HG03135 (cell line): ENCODE data around the gene CUL9.

ENCODE experiments used
- ATAC-seq: cut with Tn5 transposase; IDR thresholded peaks from one replicate; pipeline ENCODE4 v1.9.1; 2021; ENCODE audit warnings: mild to moderate bottlenecking, moderate library complexity; ENCODE audit not compliant: unreplicated experiment

The CUL9 gene

DNA sequence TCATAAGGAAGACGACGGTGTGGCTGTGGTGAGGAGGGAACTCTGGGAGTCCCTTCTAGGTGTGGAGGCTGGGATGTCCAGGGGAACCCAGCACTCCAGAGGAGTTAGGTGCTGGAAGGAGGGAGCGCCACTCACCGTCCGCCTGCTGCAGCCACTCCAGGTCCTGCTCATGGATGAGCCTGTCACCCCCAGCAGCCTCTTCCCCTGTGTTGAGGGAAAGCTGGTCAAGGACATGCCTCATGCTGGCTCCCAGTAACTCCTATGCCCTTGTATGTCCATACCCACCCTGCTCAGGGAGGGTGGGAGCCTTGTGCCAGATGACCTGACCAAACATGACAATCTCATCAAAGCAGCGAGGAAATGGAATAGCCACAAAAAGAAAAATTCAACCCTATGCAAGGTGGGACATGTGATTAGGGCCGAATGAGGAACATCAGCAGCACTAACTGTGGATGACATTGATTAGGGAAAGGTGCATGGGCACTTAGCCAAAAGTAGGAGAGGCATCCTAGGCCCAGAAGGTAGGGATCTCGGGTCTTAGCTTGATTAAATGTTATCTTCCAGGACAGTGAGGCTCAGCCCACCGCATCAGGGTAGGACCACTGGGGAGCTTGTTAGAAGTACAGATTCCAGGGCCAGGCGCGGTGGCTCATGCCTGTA is 44.3 kb downstream of the CUL9 start:
- ATAC-seq = no peak

DNA sequence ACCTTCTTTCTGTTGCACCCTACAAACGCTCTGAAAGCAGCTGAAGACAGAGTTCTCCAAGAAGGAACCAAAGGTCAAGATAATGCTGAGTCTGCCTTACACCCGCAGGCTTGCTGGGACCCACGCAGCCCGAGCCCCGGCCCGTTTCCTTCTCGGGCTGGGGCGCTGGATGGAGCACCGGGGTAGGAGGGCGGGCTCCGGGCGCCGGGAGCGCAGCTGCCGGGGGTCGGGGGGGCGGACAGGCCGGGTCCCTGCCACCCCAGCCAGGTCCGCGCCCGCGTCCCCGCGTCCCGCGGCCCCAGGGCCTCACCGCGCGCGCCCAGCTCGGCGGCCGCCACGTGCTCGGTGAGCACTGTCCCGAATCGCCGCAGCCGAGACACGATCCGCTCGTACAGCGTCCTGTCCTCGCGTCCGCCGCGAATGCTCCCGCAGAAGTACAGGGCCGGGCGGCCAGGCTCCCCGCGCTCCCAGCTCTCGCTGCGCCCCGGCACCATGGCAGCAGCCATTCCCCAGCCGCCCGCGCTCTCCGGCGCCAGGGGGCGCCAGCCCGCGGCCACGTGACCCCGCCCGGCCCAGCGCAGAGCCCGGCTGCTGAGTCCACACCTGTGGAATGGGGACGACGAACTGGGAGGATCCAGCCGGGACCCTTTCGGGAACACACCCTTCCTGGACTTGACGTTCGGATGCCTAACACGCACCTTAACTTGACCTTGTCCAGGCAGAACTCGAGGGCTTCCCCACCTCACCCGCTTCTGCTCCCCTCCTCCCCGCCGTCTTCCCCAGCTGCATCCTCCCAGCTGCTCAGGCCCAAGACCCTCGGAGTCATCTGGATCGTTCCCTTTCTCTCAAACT is 47.2 kb downstream of the CUL9 start, which contains the start of gene DNPH1:
TSS of gene DNPH1 (minus strand) at position 531 of the 852 bp plus-strand sequence. CDS start at position 506, 25 bp downstream.
- peak; percentile 68 for ATAC-seq

DNA sequence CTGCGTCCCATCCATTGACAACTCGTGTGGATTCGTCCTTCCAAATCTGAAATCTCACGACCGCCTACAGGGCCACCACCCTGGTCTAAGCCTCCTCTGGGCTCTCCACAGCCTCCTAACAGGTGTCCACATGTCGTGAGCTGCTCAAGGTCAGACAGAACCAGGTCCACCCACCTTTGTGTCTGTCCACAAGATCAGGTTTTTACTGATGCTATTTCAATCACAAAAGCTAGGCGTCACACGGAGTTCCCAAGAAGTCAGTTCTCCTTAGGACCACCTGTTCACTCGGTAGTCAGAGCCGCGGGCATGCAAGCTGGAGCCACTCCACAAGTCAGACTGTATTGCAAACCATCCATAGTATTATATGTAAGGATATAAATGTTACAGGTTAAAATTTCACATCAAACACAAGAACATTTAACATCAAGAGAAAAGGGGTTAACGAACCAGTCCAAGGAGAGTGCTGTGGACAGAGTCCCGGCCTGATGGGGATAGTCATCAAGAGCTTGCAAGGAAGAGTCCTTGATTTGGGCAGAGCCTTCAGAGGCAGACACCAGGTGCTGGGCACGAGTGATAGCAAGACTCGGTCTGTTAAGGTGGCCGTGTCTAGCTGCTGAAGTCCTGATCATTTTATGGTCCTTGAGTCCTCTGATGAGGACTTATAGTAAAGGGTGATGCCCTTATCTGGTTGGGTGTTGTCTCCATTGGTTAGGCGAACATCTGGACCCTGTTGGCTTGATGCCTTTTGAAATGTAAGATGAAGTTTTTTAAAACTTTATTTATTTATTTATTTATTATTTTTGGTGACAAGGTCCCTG is 48.0 kb downstream of the CUL9 start:
- no peak for ATAC-seq

DNA sequence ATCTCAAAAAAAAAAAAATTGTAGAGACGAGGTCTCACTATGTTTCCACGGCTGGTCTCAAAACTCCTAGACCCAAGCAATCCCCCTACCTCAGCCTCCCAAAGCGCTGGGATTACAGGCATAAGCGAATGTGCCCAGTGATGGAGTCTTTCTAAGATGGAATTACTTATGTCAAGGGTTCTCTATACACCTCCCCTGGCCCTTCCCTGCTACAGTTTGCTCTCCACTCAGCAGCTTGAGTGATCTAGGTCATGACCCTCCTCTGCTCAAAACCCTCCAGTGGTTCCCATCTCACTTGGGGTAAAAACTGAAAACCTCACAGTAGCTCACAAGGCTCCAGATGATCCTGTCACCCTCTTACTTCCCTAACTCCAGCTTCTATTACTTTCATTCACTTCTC is 49.1 kb downstream of the CUL9 start:
- ATAC-seq = no peak

DNA sequence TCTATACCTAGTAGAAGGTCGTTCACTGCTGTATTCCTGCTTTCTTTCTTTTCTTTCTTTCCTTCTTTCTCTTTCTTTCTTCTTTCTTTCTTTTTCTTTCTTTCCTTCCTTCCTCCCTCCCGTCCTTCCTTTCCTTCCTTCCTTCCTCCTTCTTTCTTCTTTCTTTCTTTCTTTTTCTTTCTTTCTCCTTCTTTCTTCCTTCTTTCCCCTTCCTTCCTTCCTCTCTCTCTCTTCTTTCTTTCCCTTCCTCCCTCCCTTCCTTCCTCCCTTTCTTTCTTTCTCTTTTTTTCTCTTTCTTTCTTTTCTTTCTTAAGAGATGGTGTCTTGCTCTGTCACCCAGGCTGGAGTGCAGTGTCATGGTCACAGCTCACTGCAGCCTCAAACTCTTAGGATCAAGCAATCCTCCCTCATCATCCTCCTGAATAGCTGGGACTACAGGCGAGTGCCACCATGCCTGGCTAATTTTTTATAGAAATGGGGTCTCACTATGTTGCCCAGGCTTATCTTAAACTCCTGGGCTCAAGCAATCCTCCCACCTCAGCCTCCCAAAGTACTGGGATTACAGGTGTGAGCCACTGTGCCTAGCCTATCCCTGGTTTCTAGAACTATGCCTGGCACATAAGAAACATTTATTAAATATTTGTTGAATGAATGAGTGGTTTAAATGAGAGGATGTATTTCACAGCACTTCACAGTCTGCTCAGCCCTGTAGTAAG is 49.9 kb downstream of the CUL9 start:
- no peak for ATAC-seq

DNA sequence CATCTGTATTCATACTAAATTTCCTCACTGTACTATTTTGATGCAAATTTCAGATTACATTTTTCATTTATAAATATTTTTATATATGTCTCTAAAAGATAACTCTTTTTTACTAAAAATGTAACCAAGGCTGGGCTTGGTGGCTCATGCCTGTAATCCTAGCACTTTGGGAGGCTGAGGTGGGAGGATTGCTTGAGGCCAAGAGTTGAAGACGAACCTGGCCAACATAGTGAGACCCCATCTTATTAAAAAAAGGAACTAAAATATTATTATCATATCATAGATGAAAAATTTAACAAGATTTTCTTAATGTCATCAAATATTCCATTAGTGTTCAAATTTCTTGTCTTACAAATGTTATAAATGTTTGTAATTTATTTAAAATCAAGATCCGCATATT is 53.8 kb downstream of the CUL9 start:
- no peak for ATAC-seq

DNA sequence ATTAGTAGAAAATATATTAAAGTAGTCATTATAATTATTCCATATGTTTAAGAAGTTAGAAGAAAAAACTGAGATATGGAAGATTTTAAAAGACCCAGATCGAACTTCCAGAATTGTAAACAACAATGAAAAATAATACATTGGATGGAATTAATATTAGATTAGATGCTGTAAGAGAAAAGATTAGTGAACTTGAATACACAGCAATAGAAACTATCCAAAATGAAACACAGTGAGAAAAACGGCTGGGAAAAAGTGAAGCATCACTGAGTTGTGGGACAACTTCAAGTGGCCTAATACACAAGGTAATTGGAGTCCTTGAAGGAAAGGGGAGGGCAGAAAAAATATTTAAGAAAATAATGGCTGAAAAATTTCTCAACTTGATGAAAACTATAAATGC is 57.1 kb downstream of the CUL9 start:
- no peak for ATAC-seq

DNA sequence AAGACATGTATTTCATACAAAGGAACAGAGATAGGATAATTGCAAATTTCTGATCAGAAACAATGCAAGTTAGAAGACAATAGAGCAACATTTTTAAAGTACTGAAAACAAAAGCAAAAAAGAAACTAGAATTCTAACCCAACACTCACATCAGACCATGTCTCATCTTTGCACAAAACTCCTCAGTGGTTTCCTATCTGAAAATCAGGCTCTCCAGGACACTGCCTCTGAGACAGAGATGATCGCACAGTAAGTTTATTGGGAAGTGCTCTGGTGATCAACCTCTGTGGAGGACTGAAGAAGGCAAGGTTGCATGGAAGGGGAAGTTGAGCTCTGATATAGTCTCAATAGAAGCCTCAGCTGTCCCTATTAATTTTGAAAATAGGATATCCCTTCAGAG is 59.0 kb downstream of the CUL9 start:
- no peak for ATAC-seq

DNA sequence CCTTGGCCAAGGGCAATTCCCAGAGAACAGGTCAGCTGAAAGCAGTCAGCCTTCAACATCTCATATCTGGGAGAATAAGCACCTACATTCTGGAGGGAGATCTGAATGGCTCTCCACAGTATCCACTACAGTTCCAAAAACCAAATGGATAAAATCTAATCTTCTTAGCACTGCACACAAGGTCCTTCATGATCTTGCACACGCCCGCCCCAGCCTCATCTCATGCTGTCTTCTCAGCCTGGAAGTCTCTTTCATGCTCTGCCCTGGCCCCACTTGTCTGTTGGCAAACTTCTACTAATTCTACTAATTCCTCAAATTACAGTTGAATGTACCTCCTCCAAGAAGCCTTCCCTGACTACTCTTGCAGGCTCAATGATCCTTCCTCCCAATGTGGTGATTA is 59.5 kb downstream of the CUL9 start:
- no peak for ATAC-seq

DNA sequence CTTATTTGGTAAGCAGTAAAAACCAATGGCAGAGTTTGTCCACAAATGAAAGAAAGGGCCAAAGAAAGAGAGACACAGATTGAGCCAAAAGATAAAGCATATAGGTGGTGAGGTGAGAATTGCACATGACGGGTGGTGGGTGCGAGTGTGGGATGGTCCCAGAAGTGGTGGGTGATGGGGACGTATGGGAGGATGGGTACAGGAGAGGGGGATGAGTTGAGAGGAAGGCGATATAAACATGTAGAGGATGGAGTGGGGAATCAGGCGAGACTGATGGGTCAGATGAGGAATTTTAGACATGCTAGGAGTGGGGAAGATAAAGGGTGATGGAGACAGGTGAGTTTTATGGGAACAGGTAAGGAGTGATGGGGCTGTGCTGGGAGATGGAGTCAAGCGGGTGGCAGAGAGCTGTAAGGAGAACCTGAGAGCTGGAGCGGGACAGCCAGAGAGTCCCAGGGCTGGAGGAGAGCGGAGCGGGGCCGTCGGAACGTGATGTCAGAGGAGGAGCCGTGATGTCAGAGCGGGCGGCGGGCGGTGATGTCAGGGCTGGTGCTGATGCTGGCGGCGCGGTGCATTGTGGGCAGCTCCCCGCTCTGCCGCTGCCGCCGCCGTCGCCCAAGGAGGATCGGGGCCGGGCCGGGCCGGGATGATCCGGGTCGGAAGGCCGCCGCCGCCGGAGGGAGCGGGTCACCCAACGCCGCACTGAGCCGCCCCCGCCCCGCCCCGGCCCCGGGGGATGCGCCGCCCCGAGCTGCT is 61.1 kb downstream of the CUL9 start, which contains the start of gene TTBK1:
TSS of gene TTBK1 (plus strand) at position 574 of the 756 bp plus-strand sequence. CDS start 3,180 bp downstream, outside the sequence.
- no peak for ATAC-seq

DNA sequence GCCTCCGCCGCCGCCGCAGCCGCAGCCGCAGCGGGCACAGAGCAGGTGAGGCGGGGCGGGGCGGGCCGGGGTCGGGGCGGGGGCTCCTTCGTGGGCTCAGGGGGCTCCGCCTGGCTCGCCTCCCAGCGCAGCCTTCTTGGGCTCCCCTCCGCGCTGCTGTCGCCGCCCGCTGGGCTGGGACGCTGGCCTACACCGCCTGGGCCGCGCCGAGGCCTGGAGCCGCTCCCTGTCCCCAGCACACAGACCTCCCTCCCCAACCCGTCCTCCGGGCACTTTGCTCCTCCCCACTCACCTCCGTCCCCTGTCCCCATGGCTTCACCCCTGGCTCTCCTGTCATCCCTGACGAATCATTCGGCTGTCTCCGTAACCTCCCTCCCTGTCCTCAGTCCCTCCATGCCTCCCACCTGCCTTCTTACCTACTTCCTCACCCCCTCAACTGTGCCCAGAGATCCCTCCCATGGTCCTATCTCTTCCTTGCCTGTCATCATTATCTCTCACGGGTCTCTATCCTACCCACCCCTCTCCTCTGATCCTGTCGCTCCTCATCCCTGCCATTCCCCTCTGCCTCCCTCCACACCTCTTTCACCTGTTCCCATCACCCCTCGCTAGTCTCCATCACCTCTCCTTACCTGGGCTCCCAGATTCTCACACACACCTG is 61.8 kb downstream of the CUL9 start:
- ATAC-seq = no peak

DNA sequence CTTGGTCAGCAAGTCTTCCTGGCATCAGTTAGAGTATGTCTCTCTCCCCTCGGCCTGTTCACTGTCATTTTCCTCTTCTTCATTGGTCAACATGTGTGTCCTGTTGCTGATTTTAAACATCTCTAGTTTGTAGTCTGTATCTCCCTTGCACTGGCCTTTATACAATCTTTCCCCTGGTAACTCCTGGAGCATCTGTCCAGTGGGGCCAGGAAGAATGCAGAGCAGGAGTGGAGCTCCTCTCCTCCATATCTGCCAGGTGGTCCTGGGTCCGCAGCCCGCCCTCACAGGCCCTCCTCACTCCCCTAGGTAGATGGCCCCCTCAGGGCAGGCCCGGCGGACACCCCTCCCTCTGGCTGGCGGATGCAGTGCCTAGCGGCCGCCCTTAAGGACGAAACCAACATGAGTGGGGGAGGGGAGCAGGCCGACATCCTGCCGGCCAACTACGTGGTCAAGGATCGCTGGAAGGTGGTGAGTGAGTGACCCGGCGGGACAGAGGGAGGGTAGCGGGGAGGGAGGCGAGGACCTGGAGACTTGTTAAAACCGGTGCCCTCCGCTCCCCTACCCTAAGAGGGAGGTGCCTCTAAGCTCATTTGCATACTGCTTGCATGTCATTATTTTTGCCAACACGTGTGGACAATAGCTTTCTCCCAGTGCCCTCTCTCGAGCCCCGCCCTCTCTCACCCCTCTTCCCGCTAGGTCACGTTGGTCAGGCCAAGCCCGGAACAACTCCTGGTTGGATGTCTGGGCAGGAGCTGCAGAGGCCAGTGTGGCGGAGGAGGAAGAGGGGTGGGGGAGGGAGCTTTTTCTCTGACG is 64.5 kb downstream of the CUL9 start:
- ATAC-seq = peak; percentile 29

DNA sequence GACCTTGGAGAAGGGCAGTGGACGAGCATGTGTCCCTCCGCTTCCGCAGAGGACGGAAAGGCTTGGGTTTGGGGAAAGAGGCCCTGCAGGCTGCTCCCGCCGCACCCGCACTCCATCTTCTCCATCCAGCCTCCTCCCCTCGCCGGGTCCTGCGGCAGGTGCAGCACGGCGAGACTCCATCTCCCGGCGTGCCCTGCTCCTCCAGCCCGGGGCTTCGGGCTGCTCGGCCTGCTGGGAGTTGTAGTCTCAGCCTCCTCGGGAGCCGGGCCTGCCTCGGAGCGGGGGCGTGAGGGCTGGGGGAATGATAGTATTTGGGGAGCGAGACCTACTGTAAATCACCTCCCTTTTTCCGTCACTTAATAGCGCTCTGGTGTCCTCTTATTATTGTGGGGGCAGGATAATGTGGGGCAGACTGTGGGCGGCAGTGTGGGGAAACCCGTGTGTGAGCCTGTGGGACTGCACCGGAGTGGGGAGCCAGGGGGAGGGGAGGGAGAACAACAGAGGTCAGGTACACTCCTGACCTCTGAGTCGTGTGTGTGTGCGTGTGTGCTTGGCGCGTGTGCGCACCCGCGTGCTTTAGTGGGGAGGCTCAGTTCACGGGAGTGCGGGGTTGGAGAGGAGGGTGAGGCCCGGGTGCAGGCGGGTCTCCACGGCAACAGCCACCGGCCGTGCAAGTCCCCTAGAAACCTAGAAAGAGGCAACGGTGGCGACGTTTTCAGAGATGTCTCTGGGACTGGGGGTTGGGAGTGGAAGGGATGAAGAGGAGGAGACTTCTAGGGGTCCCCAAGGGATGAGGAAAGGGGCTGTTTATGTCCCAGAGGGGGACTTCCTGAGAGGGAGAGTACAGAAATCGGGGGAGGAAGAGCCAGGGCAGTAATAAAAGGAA is 65.4 kb downstream of the CUL9 start:
- peak; percentile 89 for ATAC-seq

DNA sequence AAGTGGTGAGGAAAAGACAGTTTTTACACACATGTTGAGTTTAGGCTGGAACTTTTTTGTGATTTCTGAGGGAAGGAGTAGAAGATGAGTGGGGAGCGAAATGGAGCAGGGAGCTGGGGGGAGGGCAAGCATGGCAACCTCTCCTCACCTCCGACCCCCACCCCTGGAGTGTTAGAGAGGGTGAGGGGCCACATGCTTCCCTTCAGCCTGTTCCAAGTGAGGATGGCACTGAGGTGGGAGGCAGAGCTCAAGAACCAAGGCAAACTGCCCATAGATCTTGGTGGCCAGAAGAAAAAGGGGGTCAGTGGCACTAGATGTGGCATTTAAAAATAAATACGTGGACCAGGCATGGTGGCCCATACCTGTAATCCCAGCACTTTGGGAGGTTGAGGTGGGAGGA is 66.1 kb downstream of the CUL9 start:
- no peak for ATAC-seq

DNA sequence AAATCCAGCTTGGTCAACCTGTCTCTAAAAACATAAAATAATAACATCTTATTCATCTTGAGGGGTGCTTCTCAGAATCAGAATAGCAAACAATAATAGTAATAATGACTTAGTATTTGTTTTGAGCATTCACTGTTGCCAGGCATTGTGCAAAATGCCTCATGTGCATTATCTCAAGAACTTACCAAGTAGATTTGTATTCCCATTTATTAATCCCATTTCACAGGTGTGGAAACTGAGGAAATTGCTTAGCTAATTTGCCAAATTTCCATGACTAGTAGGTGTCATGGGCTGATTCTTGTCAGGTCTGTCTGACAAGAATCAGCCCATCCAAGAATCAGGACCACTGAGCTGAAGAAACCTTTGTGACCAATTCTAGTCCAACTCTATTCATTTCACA is 66.8 kb downstream of the CUL9 start:
- no peak for ATAC-seq

DNA sequence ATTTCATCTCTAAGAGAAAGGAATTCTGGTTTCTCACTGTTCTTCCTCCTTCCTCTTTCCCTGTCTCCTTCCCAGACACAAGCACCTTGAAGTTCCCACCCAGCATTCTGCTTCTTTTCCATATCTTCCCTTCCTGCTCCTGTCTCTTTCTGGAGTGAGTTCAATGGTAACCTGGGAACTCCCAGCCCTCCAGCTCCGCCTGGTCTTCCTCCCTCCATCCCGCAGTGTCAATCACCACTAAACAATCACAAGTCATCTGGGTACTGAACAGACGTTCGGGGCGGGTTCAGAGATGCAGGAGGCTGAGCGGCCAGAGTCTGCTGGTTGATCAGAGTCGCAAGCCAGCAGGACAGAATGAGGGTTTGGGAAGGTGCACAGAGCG is 69.0 kb downstream of the CUL9 start:
- ATAC-seq = no peak

DNA sequence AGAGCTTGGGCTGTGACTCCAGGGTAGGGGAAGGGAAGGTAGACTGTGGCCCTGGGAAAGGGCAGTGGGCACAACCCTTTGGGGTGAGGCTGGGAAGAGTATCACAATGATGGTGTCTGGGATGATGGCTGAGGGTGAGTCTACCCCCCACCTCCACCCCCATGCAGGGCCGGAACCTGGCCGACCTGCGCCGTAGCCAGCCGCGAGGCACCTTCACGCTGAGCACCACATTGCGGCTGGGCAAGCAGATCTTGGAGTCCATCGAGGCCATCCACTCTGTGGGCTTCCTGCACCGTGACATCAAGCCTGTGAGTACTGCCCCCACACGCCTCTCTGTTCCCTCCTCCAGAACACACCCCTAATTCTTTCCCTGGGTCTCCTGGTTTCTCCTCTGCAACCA is 71.4 kb downstream of the CUL9 start:
- no peak for ATAC-seq
